NCI-H446 (cell line): ENCODE data around the gene CASS4.

Source experiments
- DNase-seq, 2 experiments: peaks; one replicate each; lab custom pipeline; 2025; lab: John Stamatoyannopoulos, UW

The CASS4 gene

GRCh38 chr20:56423211-56423610 is 11.2 kb downstream of the CASS4 start:
- DNase-seq, result no peak

GRCh38 chr20:56423886-56424285 is 11.8 kb downstream of the CASS4 start:
- DNase-seq, result no peak

DNA sequence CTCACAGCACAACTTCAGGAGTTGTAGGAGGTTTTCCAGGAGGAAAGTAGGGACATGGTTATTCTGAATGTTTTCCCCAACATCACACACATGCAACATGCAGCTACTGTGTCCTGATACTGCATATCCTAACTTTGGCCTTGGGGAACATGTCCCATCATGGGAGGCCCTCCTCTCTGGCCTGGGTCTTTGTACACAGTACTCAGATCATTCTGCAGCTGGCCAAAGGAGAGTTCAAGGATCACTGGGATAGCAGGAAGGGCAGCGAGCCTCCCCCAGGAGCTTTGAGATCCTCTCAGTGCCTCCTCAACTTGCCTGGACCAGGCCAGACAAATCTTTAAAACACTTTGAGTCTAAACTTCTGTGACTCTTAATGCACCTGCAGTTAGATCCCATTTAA is 12.9 kb downstream of the CASS4 start:
- no peak for DNase-seq

DNA sequence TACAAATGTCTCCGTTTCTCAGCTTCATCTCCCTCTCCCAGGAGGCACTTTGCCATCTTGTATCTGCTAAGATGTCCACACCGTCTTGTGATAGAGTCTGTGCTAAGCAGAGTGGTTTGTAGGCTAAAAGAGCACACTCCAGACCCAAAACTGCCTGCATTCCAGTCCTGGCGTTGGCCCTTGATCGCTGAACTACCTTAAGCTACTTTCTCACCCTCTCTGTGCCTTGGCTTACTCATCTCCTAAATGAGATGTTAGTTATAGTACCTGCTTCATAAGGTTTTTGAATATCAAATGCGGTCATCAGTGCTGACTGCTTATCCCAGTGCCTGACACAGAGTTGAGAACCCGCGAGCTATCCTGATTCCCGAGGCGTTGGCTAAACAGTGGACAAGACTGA is 14.0 kb downstream of the CASS4 start:
- no peak for DNase-seq

GRCh38 chr20:56426926-56427325 is 14.9 kb downstream of the CASS4 start:
- no peak for DNase-seq

DNA sequence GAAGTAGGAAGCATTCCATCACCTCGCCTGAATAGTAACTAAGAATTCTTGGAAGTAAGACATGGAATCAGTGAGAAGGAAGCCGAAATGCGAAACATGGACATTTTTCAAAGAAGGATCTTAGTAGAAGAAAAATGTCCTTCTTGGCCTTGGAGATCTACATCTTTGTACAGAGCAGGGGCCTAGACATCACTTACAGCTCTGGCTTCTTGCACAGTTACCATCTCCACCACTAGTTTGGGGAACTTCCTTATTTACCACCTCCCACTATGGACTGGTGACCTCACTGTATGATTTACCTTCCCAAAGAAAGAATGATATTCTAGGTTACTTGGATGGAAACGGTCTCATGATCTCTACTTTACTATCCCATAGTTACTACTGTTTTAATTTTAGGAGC is 15.7 kb downstream of the CASS4 start:
- no peak for DNase-seq

DNA sequence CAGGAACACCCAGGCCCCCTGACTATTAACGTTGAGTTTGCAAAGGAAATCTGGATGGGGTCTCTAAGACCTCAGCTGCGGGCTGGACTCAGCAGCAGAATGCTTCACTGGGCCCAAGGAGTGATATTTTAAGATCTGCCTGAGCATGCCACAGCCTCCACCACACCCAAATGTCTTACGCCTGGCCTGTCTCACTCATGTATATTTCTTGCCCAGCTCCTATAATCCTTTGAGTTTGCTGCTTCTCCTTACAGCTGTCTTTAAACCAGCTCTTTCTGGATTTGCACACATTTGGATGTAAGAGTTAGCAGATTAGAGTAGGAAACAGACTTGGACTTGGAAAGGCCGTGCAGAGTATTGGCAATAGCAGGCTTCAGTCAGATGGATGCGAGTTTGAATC is 16.4 kb downstream of the CASS4 start:
- no peak for DNase-seq

GRCh38 chr20:56428881-56429280 is 16.8 kb downstream of the CASS4 start:
- DNase-seq, result no peak

GRCh38 chr20:56429502-56429901 is 17.4 kb downstream of the CASS4 start:
- DNase-seq, result no peak

GRCh38 chr20:56429941-56430340 is 17.9 kb downstream of the CASS4 start:
- DNase-seq, result no peak

GRCh38 chr20:56430461-56430860 is 18.4 kb downstream of the CASS4 start:
- DNase-seq, result no peak

DNA sequence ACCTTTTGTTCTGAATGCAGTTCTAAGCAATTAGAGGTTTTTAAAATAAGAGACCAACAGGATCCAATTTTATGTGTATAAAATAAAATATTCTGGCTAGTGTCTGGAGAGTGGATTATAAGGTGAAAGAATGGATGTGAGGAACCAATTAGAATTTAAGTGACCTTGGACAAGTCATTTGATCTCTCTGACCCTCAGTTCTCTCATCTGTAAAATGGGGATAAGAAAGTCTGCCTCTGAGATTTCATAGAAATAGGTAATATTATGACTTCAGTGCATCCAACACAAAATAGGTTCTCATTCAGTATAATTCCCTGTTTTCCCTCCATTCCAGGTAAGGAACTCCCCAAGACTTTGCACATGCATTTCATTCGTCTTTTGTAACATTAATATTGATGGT is 18.9 kb downstream of the CASS4 start:
- DNase-seq, result no peak

- DNase-seq, result no peak
Observed at GRCh38 chr20:56431471-56431870, 19.4 kb downstream of the CASS4 start.

DNA sequence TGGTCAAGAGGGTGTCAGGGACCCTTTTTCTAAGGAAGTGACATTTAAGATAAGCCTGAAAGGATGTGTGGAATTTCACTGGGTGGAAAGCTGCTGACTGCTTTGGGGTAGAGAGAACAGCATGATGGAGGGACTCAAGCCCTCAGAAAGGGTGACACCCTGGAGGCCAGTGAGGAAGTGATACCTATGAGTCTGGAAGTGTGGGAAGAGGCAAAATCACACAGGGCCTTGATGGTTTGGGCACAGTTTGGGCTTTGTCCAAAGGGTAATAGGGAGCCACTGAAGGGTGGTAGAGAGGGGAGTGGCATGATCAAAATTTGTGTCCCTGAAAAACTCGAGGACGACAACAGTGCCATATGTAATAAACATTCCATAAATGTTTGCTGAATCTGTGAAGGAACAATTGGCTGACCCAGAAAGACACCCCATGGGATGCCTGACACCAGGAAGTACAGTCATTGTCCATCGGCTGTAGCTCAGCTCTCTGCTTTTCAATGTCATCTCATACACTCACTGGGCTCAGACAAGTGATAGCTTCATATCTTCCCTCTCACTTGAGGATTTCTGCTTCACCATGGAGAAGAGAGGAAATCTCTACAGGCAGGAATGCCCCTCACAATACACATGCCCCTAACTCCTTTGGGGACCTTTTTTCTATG is 21.3 kb downstream of the CASS4 start:
- DNase-seq, result no peak

GRCh38 chr20:56433880-56434255 is 21.8 kb downstream of the CASS4 start:
- DNase-seq, result no peak

GRCh38 chr20:56437196-56437960 is 25.3 kb downstream of the CASS4 start:
- DNase-seq, result no peak

GRCh38 chr20:56438284-56438683 is 26.2 kb downstream of the CASS4 start:
- DNase-seq, result no peak

DNA sequence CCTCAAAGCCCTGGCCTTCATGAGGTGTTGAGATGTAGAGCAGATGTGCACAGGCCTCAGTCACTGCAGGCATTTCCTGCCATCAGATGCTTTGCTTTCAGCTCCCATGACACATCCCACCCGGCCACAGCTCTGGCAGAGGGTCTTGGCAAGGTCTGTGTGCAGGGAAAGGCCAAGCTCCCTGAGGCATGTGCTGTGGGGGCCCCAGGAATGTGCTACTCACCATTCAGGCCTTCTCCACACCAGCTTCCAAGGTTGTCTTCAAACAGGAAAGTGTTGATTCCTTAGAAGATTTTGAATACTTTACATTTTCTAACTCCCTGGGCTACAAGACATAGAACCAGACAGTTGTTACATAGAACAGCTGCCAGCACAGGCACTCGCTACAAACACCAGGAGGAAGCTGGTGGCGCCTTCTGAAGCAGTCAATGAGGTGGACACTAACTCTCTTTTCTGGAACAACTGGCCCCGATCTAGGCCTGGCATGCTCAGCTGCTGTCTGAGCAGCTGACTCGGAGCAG is 27.8 kb downstream of the CASS4 start:
- DNase-seq, result no peak

- no peak for DNase-seq
Observed at GRCh38 chr20:56440346-56441007, 28.4 kb downstream of the CASS4 start.

DNA sequence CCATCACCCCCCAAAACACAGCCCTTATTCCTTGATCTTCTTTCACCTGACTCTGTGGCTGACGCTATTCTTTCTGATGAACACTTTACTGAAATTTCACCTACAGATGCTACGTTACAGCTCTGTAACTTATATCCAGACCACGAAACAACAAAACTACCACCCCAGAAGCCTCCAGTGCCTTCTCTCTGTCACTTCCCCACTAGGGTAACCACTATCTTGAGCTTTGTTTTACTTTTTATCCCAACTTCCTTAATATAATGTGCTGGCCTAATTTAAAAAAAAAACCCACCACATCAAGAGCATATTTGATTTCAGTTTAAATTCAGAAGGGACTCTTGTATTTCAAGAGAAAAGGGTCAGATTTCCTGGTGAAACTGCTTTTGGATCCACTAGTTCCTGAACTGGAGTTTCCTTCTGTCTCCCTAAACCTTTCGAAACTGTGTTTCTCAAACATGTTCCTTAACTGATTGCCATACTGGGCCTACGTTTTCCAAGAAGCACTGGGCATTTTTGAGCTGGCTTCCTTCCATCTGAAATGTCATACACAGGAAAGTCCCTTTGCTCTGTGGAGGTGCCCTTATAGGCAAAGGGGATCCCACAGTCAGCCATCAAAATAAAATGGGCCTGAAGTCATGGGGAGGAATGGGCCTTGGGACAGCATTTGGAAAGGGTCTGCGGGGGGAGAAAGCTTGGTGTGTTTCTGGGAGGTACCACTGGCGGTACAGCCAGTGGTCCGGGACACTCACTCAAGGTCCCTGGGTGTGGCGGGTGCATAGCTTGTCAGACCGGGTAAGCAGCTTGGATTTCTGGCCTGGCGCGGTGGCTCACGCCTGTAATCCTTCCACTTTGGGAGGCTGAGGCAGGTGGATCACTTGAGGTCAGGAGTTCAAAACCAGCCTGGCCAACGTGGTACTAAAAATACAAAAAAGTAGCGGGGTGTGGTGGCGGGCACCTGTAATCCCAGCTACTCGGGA is 30.6 kb downstream of the CASS4 start:
- no peak for DNase-seq

GRCh38 chr20:56443654-56444540 is 31.8 kb downstream of the CASS4 start:
- DNase-seq, result no peak
